ENCODE data around the gene MAP3K19.

MAP3K19 gene

GRCh38 chr2:134919341-134920210 is 127.7 kb downstream of the MAP3K19 start:
- POLR2A ChIA-PET = interaction anchor here (1.1 kb wide), 1 partner anchor 18 kb away, joined by 3 read pairs; no protein-coding TSS in a partner anchor
- DNase-seq (ENCODE audit: extremely low spot score) = peak; percentile 16
- TF ChIP-seq TARDBP (IDR thresholded peaks at IDR 0.05) (no peak), ZNF384 (IDR thresholded peaks at IDR 0.05) (no peak), LEF1 (IDR thresholded peaks at IDR 0.05; ENCODE audit: borderline replicate concordance) (no peak), SUZ12 (IDR thresholded peaks at IDR 0.05) (no peak), FOXM1 (IDR thresholded peaks at IDR 0.05; ENCODE audit: borderline replicate concordance) (no peak), HDGF (IDR thresholded peaks at IDR 0.05; ENCODE audit: borderline replicate concordance) (no peak), BHLHE40 (IDR thresholded peaks at IDR 0.05; ENCODE audit: borderline replicate concordance) (no peak), FOXK2 (IDR thresholded peaks at IDR 0.05) (no peak), ELF4 (IDR thresholded peaks at IDR 0.05) (no peak)
- CTCF ChIA-PET = no interaction called here

- POLR2A ChIA-PET = interaction anchor here (1.1 kb wide), 1 partner anchor 19 kb away, joined by 3 read pairs; no protein-coding TSS in a partner anchor
- peak; percentile 97 for DNase-seq (ENCODE audit: extremely low spot score)
- CTCF ChIA-PET = interaction anchor here (0.9 kb wide), 1 partner anchor 24 kb away, joined by 3 read pairs; no protein-coding TSS in a partner anchor
- TF ChIP-seq ELF4 (IDR thresholded peaks at IDR 0.05) (no peak; the same call in 1 of the 2 replicates), FOXK2 (IDR thresholded peaks at IDR 0.05) (no peak), NFRKB (IDR thresholded peaks at IDR 0.05) (peak; percentile 72; the same call in 1 of the 2 replicates)
Observed at GRCh38 chr2:134918526-134919340, 128.5 kb downstream of the MAP3K19 start, which contains the start of gene CCNT2. CCNT2 (plus strand) TSS chr2:134918822; CDS start chr2:134918855, 33 bp downstream.

DNA sequence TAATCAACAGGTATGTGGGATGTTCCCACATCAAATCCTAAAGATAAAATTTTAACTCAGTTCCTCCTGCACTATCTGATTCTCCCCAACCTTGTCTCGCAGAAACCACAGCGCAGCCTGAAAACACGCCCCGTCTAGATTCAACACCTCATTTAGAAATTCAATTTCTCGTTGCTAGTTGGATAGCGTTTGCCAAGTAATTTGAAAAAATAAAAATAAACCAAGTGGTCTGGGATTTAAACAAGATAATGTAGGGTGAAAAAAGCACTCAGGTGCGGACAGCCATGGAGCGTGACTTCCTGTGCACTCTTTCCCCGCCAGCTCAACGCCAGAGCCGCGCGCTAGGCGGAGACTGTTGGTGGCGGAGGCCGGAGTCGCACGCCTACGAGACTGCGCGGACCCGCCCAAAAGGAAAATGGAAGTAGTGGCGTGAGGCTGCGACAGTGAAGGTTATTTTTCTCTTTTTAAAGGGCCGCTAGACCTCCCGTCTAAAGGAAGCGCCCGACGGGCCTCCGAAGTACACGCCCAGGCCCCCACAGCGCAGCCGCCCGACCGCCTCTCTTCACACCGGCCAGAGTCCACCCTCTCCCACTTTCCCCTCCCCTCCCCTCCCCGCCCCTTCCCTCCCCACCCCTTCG is 129.2 kb downstream of the MAP3K19 start:
- CTCF ChIA-PET = interaction anchor here (0.9 to 1.6 kb wide), 2 partner anchors 24 to 467 kb away, joined by 3 to 6 read pairs; no protein-coding TSS in a partner anchor
- DNase-seq (ENCODE audit: extremely low spot score) = peak; percentile 80
- no peak for TF ChIP-seq LEF1 (IDR thresholded peaks at IDR 0.05; ENCODE audit: borderline replicate concordance)
- TF ChIP-seq L3MBTL2 (conservative IDR thresholded peaks at IDR 0.05) = peak; percentile 60; the same call in 1 of the 2 replicates
- no peak for TF ChIP-seq CTBP1 (IDR thresholded peaks at IDR 0.05; ENCODE audit: borderline replicate concordance)
- POLR2A ChIA-PET = interaction anchor here (0.7 to 1.1 kb wide), 2 partner anchors 20 to 104 kb away, joined by 3 read pairs; no protein-coding TSS in a partner anchor

DNA sequence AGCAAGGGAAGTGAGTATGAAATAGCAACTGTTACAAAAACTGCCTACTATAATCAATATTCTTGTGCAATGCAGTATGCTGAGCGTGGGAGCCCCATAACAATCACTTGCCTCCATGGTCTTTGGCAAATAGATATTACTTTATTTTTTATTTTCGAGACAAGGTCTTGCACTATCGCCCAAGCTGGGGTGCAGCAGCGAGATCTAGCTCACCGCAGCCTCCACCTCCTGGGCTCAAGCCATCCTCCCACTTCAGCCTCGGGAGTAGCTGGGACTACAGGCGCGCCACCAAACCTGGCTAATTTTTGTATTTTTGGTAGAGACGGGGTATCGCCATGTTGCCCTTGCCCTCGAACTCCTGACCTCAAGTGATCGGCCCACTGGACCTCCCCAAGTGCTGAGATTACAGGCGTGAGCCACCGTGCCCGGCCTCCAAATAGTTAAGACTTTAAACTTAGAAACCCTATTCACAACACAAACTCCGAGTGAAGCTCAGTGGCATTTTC is 129.8 kb downstream of the MAP3K19 start:
- POLR2A ChIA-PET = interaction anchor here (0.7 kb wide), 1 partner anchor 103 kb away, joined by 3 read pairs; no protein-coding TSS in a partner anchor
- TF ChIP-seq SP1 (IDR thresholded peaks at IDR 0.05) (no peak), ARNT (IDR thresholded peaks at IDR 0.05) (no peak), ELF4 (IDR thresholded peaks at IDR 0.05) (no peak), ZNF384 (IDR thresholded peaks at IDR 0.05) (no peak), HDGF (IDR thresholded peaks at IDR 0.05; ENCODE audit: borderline replicate concordance) (no peak), SUZ12 (IDR thresholded peaks at IDR 0.05) (no peak), FOXK2 (IDR thresholded peaks at IDR 0.05) (no peak), L3MBTL2 (conservative IDR thresholded peaks at IDR 0.05) (no peak)
- TF ChIP-seq, protein P1, sequence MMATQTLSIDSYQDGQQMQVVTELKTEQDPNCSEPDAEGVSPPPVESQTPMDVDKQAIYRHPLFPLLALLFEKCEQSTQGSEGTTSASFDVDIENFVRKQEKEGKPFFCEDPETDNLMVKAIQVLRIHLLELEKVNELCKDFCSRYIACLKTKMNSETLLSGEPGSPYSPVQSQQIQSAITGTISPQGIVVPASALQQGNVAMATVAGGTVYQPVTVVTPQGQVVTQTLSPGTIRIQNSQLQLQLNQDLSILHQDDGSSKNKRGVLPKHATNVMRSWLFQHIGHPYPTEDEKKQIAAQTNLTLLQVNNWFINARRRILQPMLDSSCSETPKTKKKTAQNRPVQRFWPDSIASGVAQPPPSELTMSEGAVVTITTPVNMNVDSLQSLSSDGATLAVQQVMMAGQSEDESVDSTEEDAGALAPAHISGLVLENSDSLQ (IDR thresholded peaks at IDR 0.05) = no peak
- DNase-seq (ENCODE audit: extremely low spot score) = no peak
- CTCF ChIA-PET = interaction anchor here (0.6 to 1.6 kb wide), 3 partner anchors 25 to 466 kb away, joined by 3 to 6 read pairs (median 3); no protein-coding TSS in a partner anchor
